ENCODE data around the gene CIAO2A.

Gene CIAO2A

GRCh38 chr15:64125978-64126377 lies 32.3 kb upstream of the CIAO2A start:
- no peak overlapping the region for H2AFZ ChIP-seq (ENCODE audit: low read length)
- no peaks in the 10 kb centered on the region for H3K9me2 ChIP-seq (replicated peaks; ENCODE audit: insufficient read depth, low read length)
- DNase-seq: no peak
- H3K4me3 ChIP-seq (ENCODE audit: low read length): no peak overlapping the region
- H3K36me3 ChIP-seq (replicated peaks; ENCODE audit: insufficient read depth, low read length): peaks cover 12% of the 10 kb centered on the region; the same call in 1 of the 2 replicates
- H3F3A ChIP-seq (ENCODE audit: insufficient read depth, low read length): no peaks in the 10 kb centered on the region
- H4K20me1 ChIP-seq (ENCODE audit: insufficient read depth, low read length): no peaks in the 10 kb centered on the region
- no peaks in the 10 kb centered on the region for H3K79me2 ChIP-seq (ENCODE audit: low read length)
- H3K27ac ChIP-seq (ENCODE audit: low read length): no peak overlapping the region
- no peak overlapping the region for H3K4me2 ChIP-seq (ENCODE audit: low read depth, low read length)
- no peaks in the 10 kb centered on the region for H3K4me1 ChIP-seq (ENCODE audit: low read length)
- no peaks in the 10 kb centered on the region for H3K9me3 ChIP-seq (replicated peaks; ENCODE audit: insufficient read depth, low read length)
- TF ChIP-seq EZH2 (optimal IDR thresholded peaks at IDR 0.05; ENCODE audit: low read depth, low read length): no peak
- no peak for TF ChIP-seq CTCF (IDR thresholded peaks at IDR 0.05; ENCODE audit: low read length)
- H3K27me3 ChIP-seq (replicated peaks; ENCODE audit: insufficient read depth, low read length): no peaks in the 10 kb centered on the region
- no peak overlapping the region for H3K9ac ChIP-seq (ENCODE audit: low read length)

- Histone ChIP-seq H3K9me2 (replicated peaks; ENCODE audit: insufficient read depth, low read length) (no peaks in the 10 kb centered on the region), H3K9ac (ENCODE audit: low read length) (no peak overlapping the region), H3K4me3 (ENCODE audit: low read length) (no peak overlapping the region), H3K36me3 (replicated peaks; ENCODE audit: insufficient read depth, low read length) (peaks cover 12% of the 10 kb centered on the region; the same call in 1 of the 2 replicates), H2AFZ (ENCODE audit: low read length) (no peak overlapping the region), H3K27ac (ENCODE audit: low read length) (no peak overlapping the region), H4K20me1 (ENCODE audit: insufficient read depth, low read length) (no peaks in the 10 kb centered on the region), H3F3A (ENCODE audit: insufficient read depth, low read length) (no peaks in the 10 kb centered on the region), H3K9me3 (replicated peaks; ENCODE audit: insufficient read depth, low read length) (no peaks in the 10 kb centered on the region), H3K4me1 (ENCODE audit: low read length) (no peaks in the 10 kb centered on the region), H3K79me2 (ENCODE audit: low read length) (no peaks in the 10 kb centered on the region), H3K27me3 (replicated peaks; ENCODE audit: insufficient read depth, low read length) (no peaks in the 10 kb centered on the region), H3K4me2 (ENCODE audit: low read depth, low read length) (no peak overlapping the region)
- no peak for DNase-seq
- TF ChIP-seq CTCF (IDR thresholded peaks at IDR 0.05; ENCODE audit: low read length) (no peak), EZH2phosphoT487 (IDR thresholded peaks at IDR 0.05; ENCODE audit: low read length) (no peak), EZH2 (optimal IDR thresholded peaks at IDR 0.05; ENCODE audit: low read depth, low read length) (no peak)
These were observed 29.3 kb upstream of the CIAO2A start for GRCh38 chr15:64122936-64123351.

GRCh38 chr15:64122444-64122843 lies 28.8 kb upstream of the CIAO2A start:
- H3K9me2 ChIP-seq (replicated peaks; ENCODE audit: insufficient read depth, low read length): no peaks in the 10 kb centered on the region
- H3K79me2 ChIP-seq (ENCODE audit: low read length): no peaks in the 10 kb centered on the region
- no peak for TF ChIP-seq EZH2phosphoT487 (IDR thresholded peaks at IDR 0.05; ENCODE audit: low read length)
- TF ChIP-seq CTCF (IDR thresholded peaks at IDR 0.05; ENCODE audit: low read length): no peak
- no peak for TF ChIP-seq EZH2 (optimal IDR thresholded peaks at IDR 0.05; ENCODE audit: low read depth, low read length)
- H3K9me3 ChIP-seq (replicated peaks; ENCODE audit: insufficient read depth, low read length): no peaks in the 10 kb centered on the region
- no peak overlapping the region for H3K27ac ChIP-seq (ENCODE audit: low read length)
- H3K9ac ChIP-seq (ENCODE audit: low read length): no peak overlapping the region
- H3K4me1 ChIP-seq (ENCODE audit: low read length): no peaks in the 10 kb centered on the region
- no peak overlapping the region for H3K4me3 ChIP-seq (ENCODE audit: low read length)
- H2AFZ ChIP-seq (ENCODE audit: low read length): no peak overlapping the region
- H3K4me2 ChIP-seq (ENCODE audit: low read depth, low read length): no peak overlapping the region
- no peaks in the 10 kb centered on the region for H3K27me3 ChIP-seq (replicated peaks; ENCODE audit: insufficient read depth, low read length)
- H4K20me1 ChIP-seq (ENCODE audit: insufficient read depth, low read length): no peaks in the 10 kb centered on the region
- DNase-seq: no peak
- H3F3A ChIP-seq (ENCODE audit: insufficient read depth, low read length): no peaks in the 10 kb centered on the region
- peaks cover 9% of the 10 kb centered on the region; the same call in 1 of the 2 replicates for H3K36me3 ChIP-seq (replicated peaks; ENCODE audit: insufficient read depth, low read length)

Measured in MM.1S (cell line).